A549 (cell line): ENCODE measurements around the gene SV2C. TPM values are rescaled to one million over a fixed set of nuclear protein-coding genes. Genes with fewer than 3 reads are reported as not detected.

Experiments
- ATAC-seq, 2 experiments: fragments of 200-7000 bp in 1 of 2; fragments of >200 bp in 1 of 2; cut with Nextera tagmentation in 1 of 2; cut with Tn5 transposase in 1 of 2; 3 replicates each; pipeline versions ENCODE4 v1.8.0 to v1.9.1; 2018 to 2020; ENCODE audit warnings: mild to moderate bottlenecking in 1 of 2, moderate library complexity in 1 of 2
- CTCF ChIA-PET: fragments of 300-600 bp; sonication (Branson Sonifier 250); formaldehyde crosslinking; extraction: SDS; loops from one replicate; lab custom pipeline; 2021; ENCODE audit warnings: antibody characterized with exemption, inconsistent platforms; lab: Yijun Ruan, JAX
- POLR2A ChIA-PET: fragments of 350-600 bp; formaldehyde crosslinking; extraction: SDS; loops from one replicate; lab custom pipeline; 2021; ENCODE audit warnings: antibody characterized with exemption, inconsistent platforms; lab: Yijun Ruan, JAX
- DNase-seq, 2 experiments: peaks; one replicate each; pipeline versions ENCODE4 v3.0.0 to v3.0.0-alpha.2; 2011 to 2016; ENCODE audit warnings: low read depth in 1 of 2, low spot score in 1 of 2
- FAIRE-seq: peaks from 2 replicates; lab custom pipeline; 2011; peaks lifted over from hg19 to GRCh38; lab: Jason Lieb, UNC
- H3K27ac ChIP-seq, 2 experiments: fragments of >200 bp; sonication (Bioruptor Twin); formaldehyde crosslinking; 3 replicates each; pipeline ENCODE4 v1.5.1; 2016 to 2017
- H3K4me1 ChIP-seq: fragments of >200 bp; sonication (Bioruptor Twin); formaldehyde crosslinking; 3 replicates; pipeline ENCODE4 v1.6.1; 2016
- H3K4me2 ChIP-seq: fragments of >200 bp; sonication (Bioruptor Twin); formaldehyde crosslinking; 3 replicates; pipeline ENCODE4 v1.6.1; 2016
- H3K4me3 ChIP-seq: fragments of >200 bp; sonication (Bioruptor Twin); formaldehyde crosslinking; 3 replicates; pipeline ENCODE4 v1.5.1; 2016
- H3K9me3 ChIP-seq: fragments of >200 bp; sonication (Bioruptor Twin); formaldehyde crosslinking; 3 replicates; pipeline ENCODE4 v1.6.1; 2016
- BCL3 ChIP-seq: fragments of >200 bp; sonication (Bioruptor Twin); formaldehyde crosslinking; IDR thresholded peaks from 3 replicates; pipeline ENCODE4 v1.6.1; 2016
- BHLHE40 ChIP-seq: IDR thresholded peaks from 2 replicates; pipeline ENCODE4 v1.6.1; 2012; ENCODE audit warnings: low read depth, low read length, inconsistent platforms
- CBX2 ChIP-seq: fragments of 200-600 bp; sonication (generic); IDR thresholded peaks from 2 replicates; pipeline ENCODE4 v1.6.1; 2016; ENCODE audit warnings: low read depth, mild to moderate bottlenecking, borderline replicate concordance
- CBX8 ChIP-seq: fragments of 200-600 bp; sonication (generic); IDR thresholded peaks from 2 replicates; pipeline ENCODE4 v1.6.1; 2016
- E2F6 ChIP-seq: IDR thresholded peaks from 2 replicates; pipeline ENCODE4 v1.6.1; 2012; ENCODE audit warnings: low read depth, borderline replicate concordance
- EHMT2 ChIP-seq: fragments of 200-600 bp; sonication (generic); IDR thresholded peaks from 2 replicates; pipeline ENCODE4 v1.6.1; 2016; ENCODE audit warnings: antibody characterized with exemption, low read depth, mild to moderate bottlenecking, moderate library complexity
- EP300 ChIP-seq, 2 experiments: fragments of >200 bp; sonication (Bioruptor Twin); formaldehyde crosslinking; IDR thresholded peaks; 2 replicates in 1 of 2; 3 replicates in 1 of 2; pipeline ENCODE4 v1.6.1; 2016 to 2017
- ESRRA ChIP-seq: fragments of 150-350 bp; IDR thresholded peaks from 2 replicates; pipeline ENCODE4 v1.6.1; 2014; ENCODE audit warnings: mild to moderate bottlenecking, low read length, borderline replicate concordance
- GATA3 ChIP-seq: IDR thresholded peaks from 2 replicates; pipeline ENCODE4 v1.6.1; 2012; ENCODE audit warnings: borderline replicate concordance
- HEYL ChIP-seq: fragments of 250-450 bp; sonication (Bioruptor Pico); IDR thresholded peaks from 2 replicates; pipeline ENCODE4 v1.8.0; 2021; ENCODE audit warnings: mild to moderate bottlenecking, moderate library complexity
- HOXA7 ChIP-seq: fragments of 250-450 bp; sonication (Bioruptor Pico); IDR thresholded peaks from 2 replicates; pipeline ENCODE4 v1.5.0; 2020; ENCODE audit warnings: mild to moderate bottlenecking, moderate library complexity
- HOXB13 ChIP-seq: fragments of 250-450 bp; sonication (Bioruptor Pico); IDR thresholded peaks from 2 replicates; pipeline ENCODE4 v1.5.0; 2020; ENCODE audit warnings: low read depth, mild to moderate bottlenecking, moderate library complexity
- HOXB5 ChIP-seq: fragments of 250-450 bp; sonication (Bioruptor Pico); IDR thresholded peaks from 2 replicates; pipeline ENCODE4 v1.5.0; 2020; ENCODE audit warnings: mild to moderate bottlenecking, moderate library complexity
- KDM5A ChIP-seq: fragments of 200-600 bp; sonication (generic); IDR thresholded peaks from 2 replicates; pipeline ENCODE4 v1.6.1; 2016; ENCODE audit warnings: antibody characterized with exemption, mild to moderate bottlenecking
- MAX ChIP-seq: IDR thresholded peaks from 2 replicates; pipeline ENCODE4 v1.6.1; 2012
- MYC ChIP-seq: IDR thresholded peaks from 2 replicates; pipeline ENCODE4 v1.6.1; 2012; ENCODE audit warnings: mild to moderate bottlenecking, inconsistent platforms, low read length, improper control_type of control experiment, borderline replicate concordance
- NPAS2 ChIP-seq: fragments of 250-450 bp; sonication (Bioruptor Pico); IDR thresholded peaks from 2 replicates; pipeline ENCODE4 v1.8.0; 2022; ENCODE audit warnings: mild to moderate bottlenecking, moderate library complexity, borderline replicate concordance
- POLR2A ChIP-seq: IDR thresholded peaks from 2 replicates; pipeline ENCODE4 v1.6.1; 2012; ENCODE audit warnings: mild to moderate bottlenecking, low read length
- RARB ChIP-seq: fragments of 250-450 bp; sonication (Bioruptor Pico); IDR thresholded peaks from 2 replicates; pipeline ENCODE4 v1.8.0; 2021; ENCODE audit warnings: mild to moderate bottlenecking, moderate library complexity
- RCOR1 ChIP-seq: fragments of 150-350 bp; IDR thresholded peaks from 2 replicates; pipeline ENCODE4 v1.6.1; 2014; ENCODE audit warnings: antibody characterized with exemption, low read length, low read depth
- REST ChIP-seq: fragments of 200-600 bp; sonication (generic); IDR thresholded peaks from 2 replicates; pipeline ENCODE4 v1.6.1; 2016; ENCODE audit warnings: antibody characterized with exemption, mild to moderate bottlenecking, moderate library complexity
- SREBF2 ChIP-seq: fragments of 450-650 bp; IDR thresholded peaks from 2 replicates; pipeline ENCODE4 v1.6.1; 2014; ENCODE audit warnings: mild to moderate bottlenecking, moderate library complexity
- USF2 ChIP-seq: fragments of 450-650 bp; IDR thresholded peaks from 2 replicates; pipeline ENCODE4 v1.6.1; 2014; ENCODE audit warnings: antibody characterized with exemption
- ZFP36 ChIP-seq: fragments of 450-650 bp; IDR thresholded peaks from 2 replicates; pipeline ENCODE4 v1.6.1; 2014; ENCODE audit warnings: borderline replicate concordance; ENCODE audit not compliant: partially characterized antibody
- ZNF302 ChIP-seq: fragments of 250-450 bp; sonication (Bioruptor Pico); IDR thresholded peaks from 2 replicates; pipeline ENCODE4 v1.9.0; 2021; ENCODE audit warnings: inconsistent platforms, mild to moderate bottlenecking, moderate library complexity
- WGBS: methylation state at CpG from one replicate; pipeline ENCODE4 v1.1.6; 2017; ENCODE audit errors: missing lambda C conversion rate; 5-methylcytosine and 5-hydroxymethylcytosine counted together
- polyA plus RNA-seq, 4 experiments: library from polyadenylated mRNA; depleted of rRNA in 3 of 4; stranded (reverse); fragments of >200 nt; fragmentation: RNase III in 1 of 4; extraction: RNeasy Plus Mini Kit Qiagen cat#74134 plus additional on column Dnase treatment in 1 of 4; gene quantifications; 2 replicates in 3 of 4; 3 replicates in 1 of 4; pipeline ENCODE4 v1.2.3, GENCODE V29; 2011 to 2017

The SV2C gene
- polyA plus RNA-seq, 2 of the 4 experiments (the other 2 are of a cell fraction) = not detected

GRCh38 chr5:76091351-76091750 lies 8.2 kb downstream of the SV2C start:
- no peak overlapping the region for H3K27ac ChIP-seq
- no peak for FAIRE-seq
- no peak for DNase-seq
- TF ChIP-seq ZNF302 (CRISPR knock-in tag) = no peak
- TF ChIP-seq ESRRA = no peak
- TF ChIP-seq RARB = no peak
- no peak for TF ChIP-seq HEYL (CRISPR knock-in tag)
- no peak for TF ChIP-seq ZFP36
- TF ChIP-seq BCL3 = no peak
- no peak for TF ChIP-seq BHLHE40
- TF ChIP-seq MAX = no peak
- TF ChIP-seq RCOR1 = no peak
- no peak for TF ChIP-seq SREBF2
- no peak for TF ChIP-seq POLR2A
- TF ChIP-seq CBX8 = no peak
- TF ChIP-seq HOXB13 (CRISPR knock-in tag) = no peak
- TF ChIP-seq USF2 = no peak
- TF ChIP-seq, all 56 proteins: peak for 0
- POLR2A ChIA-PET = no interaction called here
- Histone ChIP-seq H3K4me1 (no peaks in the 10 kb centered on the region), H3K9me3 (0 out of 3 replicates have a peak, but pooled peaks cover 4% of the 10 kb centered on the region), H3K4me2 (no peak overlapping the region), H3K4me3 (no peak overlapping the region)
- no peak for ATAC-seq
- WGBS = 7% methylated on average over 1 of the region's 1 CpG
- CTCF ChIA-PET = interaction anchor here (0.6 kb wide), 1 partner anchor 641 kb away, joined by 3 read pairs; no protein-coding TSS in a partner anchor

GRCh38 chr5:76099286-76099702 lies 16.1 kb downstream of the SV2C start:
- Histone ChIP-seq H3K27ac (no peak overlapping the region), H3K4me1 (no peaks in the 10 kb centered on the region), H3K9me3 (0 out of 3 replicates have a peak, but pooled peaks cover 4% of the 10 kb centered on the region), H3K4me2 (no peak overlapping the region), H3K4me3 (no peak overlapping the region)
- POLR2A ChIA-PET = no interaction called here
- DNase-seq = no peak
- CTCF ChIA-PET = no interaction called here
- no peak for FAIRE-seq
- no peak for TF ChIP-seq HOXA7
- TF ChIP-seq NPAS2 (CRISPR knock-in tag) = no peak
- TF ChIP-seq CBX8 = no peak
- no peak for TF ChIP-seq BHLHE40
- TF ChIP-seq KDM5A = no peak
- no peak for TF ChIP-seq E2F6
- no peak for TF ChIP-seq EP300 (IDR thresholded peaks at IDR 0.05)
- TF ChIP-seq REST = no peak
- TF ChIP-seq EHMT2 = no peak
- no peak for TF ChIP-seq HOXB5 (CRISPR knock-in tag)
- TF ChIP-seq MAX = no peak
- no peak for TF ChIP-seq MYC
- TF ChIP-seq GATA3 = no peak
- TF ChIP-seq CBX2 = no peak
- no peak for TF ChIP-seq ZFP36
- no peak for ATAC-seq
- WGBS = 25% methylated on average over 2 of the region's 2 CpGs
